Measurements from ENCODE around the gene OSBPL9.

DNA sequence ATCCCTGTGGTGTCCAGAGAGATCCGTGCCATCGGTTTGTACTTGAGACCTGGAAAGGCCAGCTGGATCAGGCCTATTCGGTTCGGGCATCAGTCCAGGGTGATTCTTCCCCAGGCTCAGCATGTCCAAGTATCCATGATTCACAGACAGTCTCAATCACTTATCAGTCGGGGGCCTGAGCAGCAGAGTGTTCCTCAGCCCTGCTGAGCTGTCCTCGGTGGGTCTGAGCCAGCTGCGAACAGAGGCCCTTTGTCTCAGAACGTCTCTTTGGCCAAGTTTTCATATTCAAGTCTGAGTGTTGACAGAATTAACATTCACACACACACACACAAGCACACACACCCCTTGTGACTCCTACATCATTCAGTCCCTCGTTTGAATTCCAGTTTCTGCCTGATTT is 33.4 kb upstream of the OSBPL9 start:
- TF ChIP-seq ELF4 (IDR thresholded peaks at IDR 0.05): no peak
- no peak for TF ChIP-seq FOXM1 (IDR thresholded peaks at IDR 0.05; ENCODE audit: borderline replicate concordance)
- no peak for TF ChIP-seq FOXK2 (IDR thresholded peaks at IDR 0.05)
- TF ChIP-seq NFRKB (IDR thresholded peaks at IDR 0.05): no peak
- no peak for TF ChIP-seq HDGF (IDR thresholded peaks at IDR 0.05; ENCODE audit: borderline replicate concordance)
- TF ChIP-seq SP1 (IDR thresholded peaks at IDR 0.05): no peak
- TF ChIP-seq CTBP1 (IDR thresholded peaks at IDR 0.05; ENCODE audit: borderline replicate concordance): no peak
- no peak for TF ChIP-seq L3MBTL2 (conservative IDR thresholded peaks at IDR 0.05)
